Transverse colon (tissue), 4 donors: Measurements from ENCODE around the gene MSI2. TPM values are rescaled to one million over a fixed set of nuclear protein-coding genes. Genes with fewer than 3 reads are reported as not detected.

Experiments
- DNase-seq: peaks from one replicate; pipeline ENCODE4 v3.0.0-alpha.2; 2019
- H3K27ac ChIP-seq, 4 donors: fragments of 200-600 bp; sonication (generic); 2 replicates each; pipeline ENCODE4 v1.5.1; 2016 to 2018; ENCODE audit warnings: inconsistent platforms in 4 of 4
- H3K27me3 ChIP-seq: fragments of 200-600 bp; sonication (generic); 2 replicates; pipeline ENCODE4 v1.5.1; 2017; ENCODE audit warnings: inconsistent platforms
- H3K36me3 ChIP-seq, 4 donors: fragments of 200-600 bp; sonication (generic); 2 replicates each; pipeline ENCODE4 v1.5.1; 2017 to 2019; ENCODE audit warnings: inconsistent platforms in 4 of 4
- H3K4me1 ChIP-seq, 4 donors: fragments of 200-600 bp; sonication (generic); 2 replicates each; pipeline ENCODE4 v1.5.1; 2017 to 2020; ENCODE audit warnings: inconsistent platforms in 4 of 4
- H3K4me3 ChIP-seq, 4 donors: fragments of 200-600 bp; sonication (generic); 1 replicate in 1 of 4; 2 replicates in 3 of 4; pipeline versions ENCODE4 v1.5.1 to v1.6.1; 2017 to 2019; ENCODE audit warnings: inconsistent platforms in 4 of 4
- H3K9me3 ChIP-seq, 2 donors: fragments of 200-600 bp; sonication (generic); 2 replicates each; pipeline ENCODE4 v1.5.1; 2017 to 2019; ENCODE audit warnings: inconsistent platforms in 2 of 2
- CTCF ChIP-seq, 5 experiments: fragments of 200-600 bp in 3 of 5; fragments of 450-650 bp in 2 of 5; sonication (generic) in 3 of 5; IDR thresholded peaks; 1 replicate in 2 of 5; 2 replicates in 3 of 5; pipeline ENCODE4 v1.5.1; 2016 to 2017; ENCODE audit warnings: antibody characterized with exemption in 5 of 5, inconsistent platforms in 3 of 5, mild to moderate bottlenecking in 2 of 5, moderate library complexity in 1 of 5
- EP300 ChIP-seq: sonication (generic); formaldehyde crosslinking; IDR thresholded peaks from one replicate; pipeline ENCODE4 v1.6.1; 2017; ENCODE audit warnings: antibody characterized with exemption, low read depth
- POLR2A ChIP-seq: fragments of 450-650 bp; IDR thresholded peaks from one replicate; pipeline ENCODE4 v1.6.1; 2016; ENCODE audit warnings: antibody characterized with exemption, mild to moderate bottlenecking, moderate library complexity
- POLR2AphosphoS5 ChIP-seq, 3 donors: sonication (generic); formaldehyde crosslinking; IDR thresholded peaks; one replicate each; pipeline ENCODE4 v1.6.1; 2016; ENCODE audit warnings: antibody characterized with exemption in 3 of 3
- WGBS, 2 donors: methylation state at CpG; one replicate each; pipeline ENCODE4 v1.1.5; 2018; ENCODE audit warnings: low coverage in 1 of 2; 5-methylcytosine and 5-hydroxymethylcytosine counted together
- in situ Hi-C, 4 donors: fragments of 200-750 bp; cut with MboI; loops; one replicate each; pipeline versions ENCODE4 v1.15.0 to v1.15.1; 2017; ENCODE audit warnings: low sequenced_read_pairs in 3 of 4, low pct_ligation_motif_present in 1 of 4, low pct_unique_long_range_greater_than_20kb in 1 of 4
- intact Hi-C: fragments of 100-400 bp; cut with DNase I; formaldehyde crosslinking; loops from one replicate; pipeline ENCODE4 v1.15.1; 2023; ENCODE audit warnings: low total_unique reads
- total RNA-seq, 4 donors: library from RNA; depleted of rRNA; stranded (reverse); fragments of >200 nt; gene quantifications; one replicate each; pipeline ENCODE4 v1.1.0, GENCODE V29; 2016

MSI2 gene
- total RNA-seq, 4 donors from 2014 or later: 20.6 to 36.0 (median 29.3) TPM

GRCh38 chr17:57522042-57523005, 266.0 kb downstream of the MSI2 start:
- H3K4me1 ChIP-seq: no peaks in the 10 kb centered on the region
- in situ Hi-C loops: no loop called here
- DNase-seq: no peak
- H3K27me3 ChIP-seq: no peaks in the 10 kb centered on the region
- H3K36me3 ChIP-seq: no peaks in the 10 kb centered on the region
- intact Hi-C loops: no loop called here
- no peak overlapping the region for H3K27ac ChIP-seq
- no peaks in the 10 kb centered on the region for H3K9me3 ChIP-seq
- H3K4me3 ChIP-seq: no peak overlapping the region
- TF ChIP-seq EP300 (no peak), POLR2A (no peak), CTCF (IDR thresholded peaks at IDR 0.05) (no peak), POLR2AphosphoS5 (IDR thresholded peaks at IDR 0.05) (no peak)
- WGBS, 2 donors: 83 to 84% methylated on average over 3 to 10 of the region's 10 CpGs

DNA sequence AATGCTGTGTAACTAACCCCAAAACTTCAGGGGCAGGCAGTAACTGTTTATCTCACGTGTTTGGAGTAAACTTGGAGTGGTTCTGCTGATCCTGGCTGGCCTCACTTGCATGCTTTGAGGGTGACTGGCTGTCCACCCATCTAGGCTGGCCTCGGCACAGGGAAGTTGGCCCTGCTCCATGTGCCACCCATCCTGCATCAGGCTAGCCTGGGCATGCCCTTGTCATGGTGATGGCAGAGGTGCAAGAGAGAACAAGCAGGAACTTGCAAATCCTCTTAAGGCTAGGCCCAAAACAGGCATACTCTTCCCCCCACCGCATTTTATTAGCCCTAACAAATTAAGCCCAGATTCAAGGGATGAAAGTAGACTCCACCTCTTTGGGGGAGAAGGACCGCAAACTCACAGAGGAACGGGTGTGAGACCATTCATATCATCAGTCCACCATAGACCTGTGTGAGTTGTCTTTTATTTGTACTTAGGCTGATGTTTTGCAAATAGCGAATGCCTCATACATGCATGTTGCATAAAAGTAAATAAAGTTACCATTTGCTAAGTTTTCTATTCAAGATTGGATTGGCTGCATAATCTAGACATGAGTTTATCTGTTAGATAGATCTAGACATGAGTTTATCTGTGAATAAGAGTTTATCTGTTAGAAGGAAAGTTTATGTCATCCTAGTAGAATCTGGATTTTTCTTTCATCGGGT, 267.8 kb downstream of the MSI2 start:
- in situ Hi-C loops: no loop called here
- no peak for TF ChIP-seq EP300
- TF ChIP-seq POLR2AphosphoS5 (IDR thresholded peaks at IDR 0.05): no peak
- TF ChIP-seq CTCF (IDR thresholded peaks at IDR 0.05): no peak
- no peak for DNase-seq

GRCh38 chr17:57524839-57525568, 268.7 kb downstream of the MSI2 start:
- Histone ChIP-seq H3K27ac (no peak overlapping the region), H3K9me3 (no peaks in the 10 kb centered on the region), H3K27me3 (no peaks in the 10 kb centered on the region), H3K36me3 (no peaks in the 10 kb centered on the region), H3K4me3 (no peak overlapping the region), H3K4me1 (peaks cover 0 to 6% (median 2%) of the 10 kb centered on the region in 4 donors)
- DNase-seq: no peak
- TF ChIP-seq CTCF (IDR thresholded peaks at IDR 0.05) (no peak), EP300 (no peak), POLR2A (no peak), POLR2AphosphoS5 (IDR thresholded peaks at IDR 0.05) (no peak)
- in situ Hi-C loops (no loop called here), intact Hi-C loops (no loop called here)
- 84 to 100% methylated on average over 1 to 4 of the region's 4 CpGs for WGBS, 2 donors

More for the DNA sequence above, 267.8 kb downstream of the MSI2 start:
- Histone ChIP-seq H3K27ac (no peak overlapping the region), H3K4me1 (peaks cover 0 to 6% (median 2%) of the 10 kb centered on the region in 4 donors), H3K4me3 (no peak overlapping the region), H3K27me3 (no peaks in the 10 kb centered on the region), H3K9me3 (no peaks in the 10 kb centered on the region), H3K36me3 (no peaks in the 10 kb centered on the region)
- intact Hi-C loops: no loop called here
- 85 to 93% methylated on average over 5 to 7 of the region's 7 CpGs for WGBS, 2 donors
